RWPE2 (cell line): ENCODE measurements around the gene ULBP1.
"Not testable (repeated sequence)": the region's sequence is repeated elsewhere in the genome, so short reads cannot be mapped to it uniquely, and the experiment has no call there.

Experiments
- ATAC-seq: fragments of 200-7000 bp; cut with Tn5 transposase; 3 replicates; pipeline ENCODE4 v1.9.1; 2021; ENCODE audit warnings: low read depth
- DNase-seq: peaks from one replicate; pipeline ENCODE4 v3.0.0-alpha.2; 2020; ENCODE audit warnings: low spot score
- H3K27ac ChIP-seq: fragments of 450-650 bp; 2 replicates; pipeline ENCODE4 v1.5.1; 2017; ENCODE audit warnings: mild to moderate bottlenecking; ENCODE audit not compliant: poor library complexity, severe bottlenecking
- H3K27me3 ChIP-seq: fragments of 250-450 bp; sonication (Bioruptor Pico); 2 replicates; pipeline ENCODE4 v1.5.1; 2021; ENCODE audit warnings: mild to moderate bottlenecking, moderate library complexity; ENCODE audit not compliant: insufficient read depth, poor library complexity, severe bottlenecking
- H3K36me3 ChIP-seq: fragments of 250-450 bp; sonication (Bioruptor Pico); 2 replicates; pipeline ENCODE4 v1.5.1; 2020; ENCODE audit warnings: low read depth, mild to moderate bottlenecking, moderate library complexity
- H3K4me1 ChIP-seq: fragments of 250-450 bp; sonication (Bioruptor Pico); 2 replicates; pipeline ENCODE4 v1.5.1; 2021; ENCODE audit warnings: mild to moderate bottlenecking, moderate library complexity; ENCODE audit not compliant: insufficient read depth, poor library complexity, severe bottlenecking
- H3K4me3 ChIP-seq: fragments of 250-450 bp; sonication (Bioruptor Pico); 2 replicates; pipeline ENCODE4 v1.5.1; 2021; ENCODE audit warnings: mild to moderate bottlenecking, moderate library complexity; ENCODE audit not compliant: severe bottlenecking
- H3K9me3 ChIP-seq: fragments of 250-450 bp; sonication (Bioruptor Pico); 2 replicates; pipeline ENCODE4 v1.5.1; 2021; ENCODE audit warnings: mild to moderate bottlenecking, moderate library complexity; ENCODE audit not compliant: severe bottlenecking
- TF ChIP-seq, protein P1 (sequence below): fragments of 450-650 bp; IDR thresholded peaks from one replicate; pipeline ENCODE4 v1.5.1; 2017; ENCODE audit warnings: mild to moderate bottlenecking, moderate library complexity; ENCODE audit not compliant: poor library complexity, severe bottlenecking

ULBP1 gene

DNA sequence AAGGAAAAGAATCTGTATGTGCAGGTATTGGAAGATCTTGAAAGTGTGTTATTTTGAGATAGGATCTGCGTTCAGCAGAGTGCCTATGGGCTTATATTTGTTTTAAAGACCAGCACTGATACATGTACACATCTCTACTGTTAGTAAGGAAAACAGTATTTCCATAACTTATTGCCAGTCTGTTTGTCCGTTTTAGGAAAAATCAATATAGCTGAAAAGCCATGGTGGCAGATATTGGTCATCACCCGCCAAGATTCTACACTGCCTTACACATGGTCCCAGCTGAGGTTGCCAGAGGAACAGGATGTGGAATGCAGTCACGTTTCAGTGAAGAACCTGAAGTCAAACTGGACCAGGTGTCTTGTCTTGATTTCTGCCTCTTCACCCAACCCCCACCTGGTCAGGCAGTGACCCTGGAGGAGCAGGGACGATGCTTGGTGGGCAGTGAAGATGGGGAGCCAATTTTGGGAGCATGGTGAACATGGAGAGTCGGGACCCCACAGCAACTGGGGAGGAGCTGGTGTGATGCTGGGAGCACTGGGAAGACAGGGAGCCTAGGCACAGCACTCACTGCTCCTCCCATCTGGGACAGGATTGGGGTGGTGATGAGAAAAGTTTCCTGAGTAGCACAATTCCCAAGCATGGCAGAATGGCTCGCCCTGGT is 8.0 kb upstream of the ULBP1 start:
- not testable (repeated sequence) for H3K27ac ChIP-seq, ATAC-seq, H3K4me3 ChIP-seq, DNase-seq, H3K9me3 ChIP-seq, H3K4me1 ChIP-seq, H3K36me3 ChIP-seq
- H3K27me3 ChIP-seq, result peaks cover 23% of the 10 kb centered on the region

DNA sequence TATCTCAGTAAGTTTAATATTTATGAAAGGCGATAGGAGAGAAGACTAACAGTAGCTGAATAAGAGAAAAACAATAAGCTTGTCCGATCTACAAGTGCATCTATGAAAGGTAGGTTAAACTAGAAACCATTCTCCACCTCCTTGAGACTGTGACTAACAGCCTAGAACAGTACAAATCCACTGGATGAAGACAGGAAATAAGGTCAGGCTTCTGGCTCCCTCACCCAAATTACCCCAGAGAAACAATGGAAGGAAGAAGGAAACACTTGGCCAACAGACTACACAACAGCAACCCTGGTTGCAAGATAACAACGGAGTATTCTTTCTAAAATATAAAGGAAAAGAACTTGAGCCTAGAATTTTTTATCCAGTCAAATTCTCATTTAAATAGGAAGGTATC is 5.6 kb upstream of the ULBP1 start:
- not testable (repeated sequence) for H3K36me3 ChIP-seq, H3K9me3 ChIP-seq, ATAC-seq, H3K27ac ChIP-seq, DNase-seq, H3K4me1 ChIP-seq, H3K4me3 ChIP-seq
- H3K27me3 ChIP-seq, result peaks cover 23% of the 10 kb centered on the region

DNA sequence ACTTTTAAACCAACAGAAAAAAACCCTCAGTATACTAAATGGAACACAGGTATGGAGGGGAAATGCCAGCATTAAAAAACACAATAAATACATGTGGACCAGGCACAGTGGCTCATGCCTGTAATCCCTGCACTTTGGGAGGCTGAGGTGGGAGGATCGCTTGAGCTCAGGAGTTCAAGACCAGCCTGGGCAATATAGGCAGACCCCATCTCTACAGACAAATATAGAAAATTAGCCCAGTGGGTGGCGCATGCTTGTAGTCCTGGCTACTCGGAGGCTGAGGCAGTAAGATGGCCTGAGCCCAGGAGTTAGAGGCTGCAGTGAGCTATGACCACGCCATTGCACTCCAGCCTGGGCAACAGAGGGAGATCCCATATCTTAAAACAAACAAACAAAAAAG is 3.9 kb upstream of the ULBP1 start:
- not testable (repeated sequence) for H3K9me3 ChIP-seq, H3K4me3 ChIP-seq, H3K4me1 ChIP-seq, H3K27ac ChIP-seq, ATAC-seq, DNase-seq, H3K36me3 ChIP-seq
- peaks cover 29% of the 10 kb centered on the region for H3K27me3 ChIP-seq

DNA sequence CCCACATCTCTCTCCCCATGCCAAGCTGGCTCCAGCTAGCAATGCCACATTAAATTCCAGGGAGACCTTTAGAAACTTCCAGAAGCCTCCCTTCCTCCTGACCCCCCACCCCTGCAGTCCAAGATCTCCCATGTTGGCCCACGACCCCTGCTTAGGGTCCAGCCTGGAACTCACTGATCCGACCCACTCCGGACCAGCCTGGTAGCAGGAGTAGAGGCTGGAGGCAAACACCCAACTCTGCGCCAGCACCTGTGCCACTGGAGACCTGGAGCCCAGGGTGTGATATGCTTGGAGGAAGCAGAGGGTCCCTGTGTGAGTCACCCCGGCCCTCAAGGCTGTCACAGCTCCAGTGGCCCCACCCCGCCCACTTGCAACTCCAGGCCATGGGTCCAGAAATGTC is 3.3 kb upstream of the ULBP1 start:
- DNase-seq, result no peak
- Histone ChIP-seq H3K27me3 (peaks cover 30% of the 10 kb centered on the region), H3K9me3 (no peaks in the 10 kb centered on the region), H3K4me1 (peaks cover 4% of the 10 kb centered on the region), H3K27ac (no peak overlapping the region), H3K36me3 (no peaks in the 10 kb centered on the region), H3K4me3 (no peak overlapping the region)
- TF ChIP-seq, protein P1, sequence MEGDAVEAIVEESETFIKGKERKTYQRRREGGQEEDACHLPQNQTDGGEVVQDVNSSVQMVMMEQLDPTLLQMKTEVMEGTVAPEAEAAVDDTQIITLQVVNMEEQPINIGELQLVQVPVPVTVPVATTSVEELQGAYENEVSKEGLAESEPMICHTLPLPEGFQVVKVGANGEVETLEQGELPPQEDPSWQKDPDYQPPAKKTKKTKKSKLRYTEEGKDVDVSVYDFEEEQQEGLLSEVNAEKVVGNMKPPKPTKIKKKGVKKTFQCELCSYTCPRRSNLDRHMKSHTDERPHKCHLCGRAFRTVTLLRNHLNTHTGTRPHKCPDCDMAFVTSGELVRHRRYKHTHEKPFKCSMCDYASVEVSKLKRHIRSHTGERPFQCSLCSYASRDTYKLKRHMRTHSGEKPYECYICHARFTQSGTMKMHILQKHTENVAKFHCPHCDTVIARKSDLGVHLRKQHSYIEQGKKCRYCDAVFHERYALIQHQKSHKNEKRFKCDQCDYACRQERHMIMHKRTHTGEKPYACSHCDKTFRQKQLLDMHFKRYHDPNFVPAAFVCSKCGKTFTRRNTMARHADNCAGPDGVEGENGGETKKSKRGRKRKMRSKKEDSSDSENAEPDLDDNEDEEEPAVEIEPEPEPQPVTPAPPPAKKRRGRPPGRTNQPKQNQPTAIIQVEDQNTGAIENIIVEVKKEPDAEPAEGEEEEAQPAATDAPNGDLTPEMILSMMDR, result no peak
- ATAC-seq, result no peak

DNA sequence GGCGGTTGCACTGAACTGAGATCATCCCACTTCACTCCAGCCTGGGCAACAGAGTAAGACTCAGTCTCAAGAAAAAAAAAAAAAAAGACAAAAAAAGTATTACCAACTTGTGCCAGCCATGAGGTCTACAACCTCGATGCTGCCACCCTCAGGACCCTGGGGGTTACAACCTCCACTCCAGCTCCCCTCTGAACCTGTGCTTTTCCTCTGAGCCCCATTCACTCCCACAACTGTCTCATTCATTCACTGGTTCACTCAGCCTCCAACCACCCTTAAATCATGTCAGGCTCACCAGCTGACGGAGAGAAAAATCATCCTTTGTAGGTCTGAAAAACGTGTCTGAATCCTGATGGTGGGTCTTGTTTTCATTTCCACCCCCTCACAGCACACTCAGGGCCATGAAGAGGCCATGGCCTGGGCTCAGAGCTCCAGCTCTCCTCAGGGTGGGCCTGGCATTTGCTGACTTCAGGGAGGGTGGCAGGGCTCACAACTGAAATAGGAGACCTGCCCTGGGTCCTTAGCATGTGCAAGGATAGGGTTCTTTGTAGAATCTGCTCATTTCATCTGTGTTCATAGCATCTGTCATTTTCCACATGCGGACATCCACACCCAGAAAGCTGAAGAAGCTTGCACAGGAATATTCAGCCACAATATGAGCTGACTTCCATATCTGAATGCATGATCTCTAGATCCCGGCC is 1.9 kb upstream of the ULBP1 start:
- H3K36me3 ChIP-seq, result no peaks in the 10 kb centered on the region
- TF ChIP-seq, protein P1, result no peak
- no peak overlapping the region for H3K4me3 ChIP-seq
- no peaks in the 10 kb centered on the region for H3K9me3 ChIP-seq
- ATAC-seq, result no peak
- H3K27ac ChIP-seq, result no peak overlapping the region
- DNase-seq, result no peak
- H3K4me1 ChIP-seq, result peaks cover 4% of the 10 kb centered on the region
- H3K27me3 ChIP-seq, result peaks cover 24% of the 10 kb centered on the region

DNA sequence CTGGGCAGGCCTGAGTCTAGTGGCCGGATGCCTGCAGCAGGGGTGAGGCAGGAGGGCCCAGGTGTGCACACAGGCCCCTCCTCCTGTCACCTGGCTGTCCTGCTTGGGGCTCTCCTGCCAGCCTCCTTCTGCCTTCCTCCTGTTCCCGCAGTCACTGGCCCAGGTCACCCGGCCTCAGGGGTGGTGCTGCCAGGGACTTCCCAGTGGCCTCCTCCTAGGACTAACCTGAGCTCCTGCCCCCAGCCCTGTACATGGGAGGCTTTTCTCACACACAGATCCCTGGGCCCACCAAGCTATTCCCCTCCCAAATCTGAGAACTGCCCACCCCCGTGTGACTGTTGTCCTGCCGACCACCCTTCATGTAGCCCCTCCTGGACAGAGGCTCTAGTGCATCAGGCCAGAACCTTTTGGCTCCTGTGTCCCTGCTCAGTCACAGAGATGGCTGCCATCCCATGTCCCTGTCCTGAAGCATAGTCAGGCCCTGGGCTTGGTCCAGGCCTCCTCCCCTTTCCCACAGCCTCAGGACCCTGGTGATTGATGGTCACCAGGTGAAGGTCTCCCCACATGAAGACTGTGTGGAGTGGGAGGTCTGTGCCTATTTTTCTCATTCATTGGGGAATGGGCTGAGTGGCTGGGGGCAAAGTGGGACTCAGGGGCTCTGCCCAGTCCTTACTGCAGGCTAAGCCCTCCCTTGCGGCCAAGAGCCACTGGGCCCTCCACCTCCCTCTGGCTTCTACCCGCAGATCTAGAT is 1.1 kb upstream of the ULBP1 start:
- ATAC-seq, result peak; percentile 22; the same call in 1 of the 3 replicates
- no peak overlapping the region for H3K27ac ChIP-seq
- H3K27me3 ChIP-seq, result peaks cover 20% of the 10 kb centered on the region
- H3K9me3 ChIP-seq, result no peaks in the 10 kb centered on the region
- TF ChIP-seq, protein P1, result no peak
- no peaks in the 10 kb centered on the region for H3K36me3 ChIP-seq
- H3K4me3 ChIP-seq, result no peak overlapping the region
- H3K4me1 ChIP-seq, result peaks cover 4% of the 10 kb centered on the region
- DNase-seq, result no peak
